GM19452 (cell line): ENCODE results near the gene SLC20A1.

Experiments used
- ATAC-seq: cut with Tn5 transposase; IDR thresholded peaks from one replicate; pipeline ENCODE4 v1.9.1; 2021; ENCODE audit not compliant: unreplicated experiment

SLC20A1 gene

DNA sequence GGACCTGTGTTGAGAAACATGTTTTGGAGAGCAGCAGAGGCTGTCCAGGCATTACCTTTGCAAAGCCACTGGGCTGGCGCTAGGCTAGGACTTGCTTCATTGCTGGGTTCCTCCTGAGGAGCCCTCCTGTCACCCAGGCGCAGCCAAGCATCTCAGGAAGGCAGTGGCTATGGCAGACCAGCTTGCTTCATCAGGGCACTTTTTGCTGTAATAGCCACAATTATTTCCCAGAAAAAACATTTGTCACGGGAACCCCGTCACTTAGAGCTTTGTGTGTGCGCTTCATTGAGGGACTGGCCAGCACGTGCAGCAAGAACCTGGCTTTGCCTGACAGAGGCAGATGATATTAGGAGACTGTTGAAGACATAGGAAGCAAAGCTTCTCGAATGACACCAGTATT is 36.4 kb downstream of the SLC20A1 start:
- ATAC-seq: no peak

DNA sequence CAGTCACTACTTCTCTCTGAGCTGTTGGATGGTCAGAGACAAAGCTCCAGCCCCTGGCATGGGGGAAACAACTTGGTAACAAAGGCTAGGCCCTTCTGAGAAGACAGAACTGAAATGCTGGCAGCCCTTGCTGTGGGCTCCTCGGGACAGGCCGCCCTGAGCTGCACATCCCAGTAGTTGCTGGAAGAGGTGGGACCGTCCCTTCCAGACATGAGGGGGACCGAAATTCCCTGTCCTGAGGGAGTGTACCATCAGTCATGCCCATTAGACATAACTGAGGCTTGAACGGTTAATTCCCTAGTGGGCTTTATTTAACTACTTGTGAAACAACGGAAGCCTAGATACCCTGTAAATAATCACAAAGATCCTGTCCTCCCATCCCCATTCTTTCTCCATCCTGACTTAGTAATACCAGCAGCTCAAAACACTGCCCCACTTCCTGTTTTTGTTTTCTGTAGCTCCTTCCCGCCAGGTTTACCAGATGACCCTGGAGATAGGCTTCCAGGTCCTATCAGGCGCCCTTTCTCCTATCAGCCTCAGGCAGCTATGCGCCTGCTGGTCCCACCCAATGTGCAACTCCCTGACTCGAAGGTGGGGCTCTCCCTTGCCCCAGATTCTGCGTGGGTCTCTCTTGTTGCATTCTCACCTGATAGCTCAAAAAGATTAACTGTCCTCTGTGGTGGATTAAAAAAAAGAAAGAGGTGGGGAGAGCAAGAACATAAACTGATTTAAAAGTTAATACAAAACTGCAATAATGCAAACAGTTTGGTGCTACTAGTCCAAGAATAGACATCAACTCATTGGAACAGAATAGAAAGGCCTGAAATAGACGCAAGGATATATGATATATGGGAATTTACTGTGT is 38.0 kb downstream of the SLC20A1 start:
- no peak for ATAC-seq

DNA sequence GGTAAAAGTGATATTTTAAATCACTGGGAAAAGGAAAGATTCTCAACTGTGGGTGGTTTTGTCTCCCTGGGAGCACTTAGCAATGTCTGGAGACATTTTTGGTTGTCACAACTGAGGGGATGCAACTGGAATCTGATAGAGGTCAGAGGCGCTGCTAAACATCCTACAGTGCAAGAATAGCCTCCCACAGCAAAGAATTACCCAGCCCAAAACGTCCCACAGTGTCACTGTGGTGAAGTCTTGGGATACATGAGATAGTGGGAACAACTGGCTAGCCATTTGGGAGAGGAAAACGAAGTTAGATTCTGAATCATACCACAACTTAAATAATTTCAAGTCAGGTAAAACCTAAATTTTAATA is 38.7 kb downstream of the SLC20A1 start:
- ATAC-seq: no peak

DNA sequence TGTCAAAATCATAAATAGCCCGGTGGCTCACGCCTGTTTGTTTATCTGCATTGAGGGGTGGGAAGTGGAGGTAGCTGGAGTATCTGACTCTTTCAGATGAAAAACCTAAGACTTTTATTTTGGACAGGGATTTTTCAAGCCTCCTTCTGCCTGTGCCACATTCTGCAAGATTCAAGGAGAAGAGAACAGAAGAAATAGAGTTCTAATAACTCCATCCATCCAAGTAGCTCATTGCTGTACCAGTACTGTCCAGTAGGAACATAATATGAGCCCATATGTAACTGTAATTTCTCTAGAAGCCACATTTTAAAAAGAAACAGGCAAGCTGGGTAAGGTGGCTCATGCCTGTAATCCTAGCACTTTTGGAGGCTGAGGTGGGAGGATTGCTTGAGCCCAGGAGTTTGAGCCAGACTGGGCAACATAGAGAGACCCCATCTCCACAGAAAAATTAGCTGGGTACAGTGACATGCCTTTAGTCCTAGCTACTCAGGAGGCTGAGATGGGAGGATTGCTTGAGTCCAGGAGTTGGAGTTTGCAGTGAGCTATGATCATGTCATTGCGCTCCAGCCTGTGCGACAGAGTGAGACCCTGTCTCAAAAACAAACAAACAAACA is 39.6 kb downstream of the SLC20A1 start:
- no peak for ATAC-seq

DNA sequence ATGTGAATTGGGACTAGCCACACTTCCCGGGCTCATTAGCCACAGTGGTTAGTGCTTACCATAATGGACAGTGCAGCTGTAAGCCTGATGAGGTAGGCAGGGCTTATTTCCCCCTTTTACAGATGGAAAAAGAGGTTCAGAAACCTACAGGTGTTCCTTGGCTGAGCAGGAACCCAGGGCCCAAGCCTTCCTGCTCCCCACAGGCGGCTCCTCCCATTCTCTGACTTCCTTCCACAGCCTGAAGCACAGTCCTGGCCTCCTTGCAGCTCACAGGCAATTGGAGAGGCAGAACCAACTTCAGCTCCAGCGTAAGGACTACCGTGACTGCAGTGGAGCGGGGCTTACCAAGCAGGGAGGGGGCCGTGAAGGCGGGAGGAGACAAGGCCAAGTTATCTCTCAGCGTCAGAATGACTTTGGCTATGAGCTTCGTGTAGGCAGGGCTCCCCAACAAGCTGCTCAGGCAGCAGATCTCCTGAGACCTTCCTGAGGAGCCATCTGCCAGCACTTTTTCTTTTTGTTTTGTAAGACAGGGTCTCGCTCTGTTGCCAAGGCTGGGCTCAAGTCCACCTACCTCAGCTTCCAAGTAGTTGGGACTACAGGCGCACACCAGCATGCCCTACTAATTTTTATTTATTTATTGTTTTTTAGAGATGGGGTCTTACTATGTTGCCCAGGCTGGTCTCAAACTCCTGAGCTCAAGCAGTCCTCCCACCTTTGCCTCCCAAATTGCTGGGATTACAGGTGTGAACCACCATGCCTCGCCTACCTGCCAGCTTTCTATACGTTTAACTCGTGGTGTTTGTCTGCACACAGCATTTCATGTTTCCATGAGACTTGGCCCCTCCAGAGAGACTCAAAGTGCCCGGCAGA is 40.8 kb downstream of the SLC20A1 start:
- ATAC-seq: no peak

DNA sequence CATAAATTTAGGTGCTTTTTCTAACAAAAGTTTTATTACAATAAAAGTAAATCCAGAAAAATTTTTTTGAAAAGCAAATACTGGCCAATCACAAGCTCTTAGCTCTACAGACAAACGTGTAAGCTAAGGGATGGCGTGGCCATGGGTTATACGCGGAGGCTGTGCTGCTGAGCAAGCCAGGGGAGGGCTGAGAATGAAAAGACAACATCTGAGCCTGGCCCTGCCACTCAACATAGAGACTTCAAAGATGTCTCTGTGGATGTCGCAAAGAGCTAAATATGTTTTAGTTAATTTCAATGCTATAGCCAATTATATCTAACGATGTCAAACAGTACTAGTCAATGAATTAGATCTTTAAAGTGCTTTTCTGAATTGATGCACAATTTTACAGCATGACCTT is 41.8 kb downstream of the SLC20A1 start:
- ATAC-seq: no peak

DNA sequence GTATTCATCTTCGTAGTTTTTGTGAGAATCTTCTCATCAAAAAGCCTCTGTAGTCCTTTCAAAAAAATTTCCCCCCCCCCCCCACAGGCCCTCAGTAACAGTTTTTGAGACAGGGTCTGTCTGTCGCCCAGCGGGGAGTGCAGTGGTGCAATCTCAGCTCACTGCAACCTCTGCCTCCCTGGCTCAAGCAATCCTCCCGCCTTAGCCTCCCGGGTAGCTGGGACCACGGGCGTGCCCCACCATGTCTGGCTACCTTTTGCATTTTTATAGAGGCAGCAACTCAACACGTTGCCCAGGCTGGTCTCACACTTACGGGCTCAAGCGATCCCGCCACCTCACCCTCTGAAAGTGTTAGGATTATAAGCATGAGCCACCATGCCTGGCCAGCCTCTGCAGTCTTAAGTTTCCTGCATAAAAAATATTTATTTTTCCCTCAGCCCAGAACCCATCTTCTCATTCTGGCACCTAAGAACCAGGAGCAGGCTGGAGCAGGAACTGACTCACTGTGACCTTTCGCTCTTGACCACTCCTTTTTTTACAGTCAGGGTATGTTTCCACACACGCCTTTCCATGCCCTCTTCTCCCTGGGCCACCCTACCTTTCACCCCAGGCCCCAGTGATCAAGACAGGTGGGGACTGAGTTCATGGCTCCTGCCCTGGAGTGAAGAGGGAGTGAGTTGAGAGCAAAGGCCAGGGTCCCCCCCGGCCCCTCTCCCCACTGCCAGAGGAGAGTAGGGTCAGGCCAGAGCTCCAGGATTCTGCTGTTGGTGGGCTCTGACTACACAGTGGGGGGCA is 42.5 kb downstream of the SLC20A1 start:
- no peak for ATAC-seq

DNA sequence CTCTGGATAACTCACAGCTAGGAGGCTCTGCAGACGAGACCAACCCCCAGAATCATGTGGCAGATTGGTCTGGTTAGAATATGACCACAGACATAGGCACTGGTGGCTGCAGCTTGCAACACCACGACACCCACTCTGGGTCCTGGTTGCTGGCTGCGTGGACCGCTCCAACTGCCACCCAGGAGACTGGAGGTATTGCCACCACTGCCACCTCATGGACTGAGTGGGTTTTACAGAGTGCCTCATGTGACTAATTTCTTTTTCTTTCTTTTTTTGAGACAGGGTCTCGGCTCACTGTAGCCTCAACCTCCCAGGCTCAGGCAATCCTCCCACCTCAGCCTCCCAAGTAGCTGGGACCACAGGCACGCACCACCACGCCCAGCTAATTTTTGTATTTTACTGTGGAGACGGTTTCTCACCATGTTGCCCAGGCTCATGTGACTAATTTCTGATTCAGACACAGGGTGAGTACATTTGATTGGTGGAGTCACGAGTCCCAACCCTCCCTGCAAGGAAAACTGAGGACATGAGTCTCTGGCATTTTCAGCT is 45.2 kb downstream of the SLC20A1 start:
- no peak for ATAC-seq

DNA sequence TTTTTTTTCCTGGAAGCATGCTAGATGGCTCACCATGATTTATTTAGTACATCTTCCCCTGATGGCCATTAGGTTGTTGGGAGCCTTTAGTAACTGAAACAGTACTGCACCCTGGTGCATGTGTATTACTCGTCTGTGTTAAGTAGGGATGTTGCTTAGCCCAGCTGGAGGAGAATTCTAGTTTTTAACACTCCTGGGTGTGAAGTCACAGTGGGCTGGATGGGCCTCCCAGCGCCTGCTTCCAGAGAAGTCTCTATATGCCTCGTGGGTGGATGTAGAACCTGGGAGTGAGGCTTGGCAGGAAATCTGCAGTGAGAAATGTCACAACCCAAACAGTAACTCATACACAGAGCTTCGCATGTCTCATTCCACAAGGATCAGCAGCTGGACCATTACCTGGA is 46.1 kb downstream of the SLC20A1 start:
- ATAC-seq: no peak

DNA sequence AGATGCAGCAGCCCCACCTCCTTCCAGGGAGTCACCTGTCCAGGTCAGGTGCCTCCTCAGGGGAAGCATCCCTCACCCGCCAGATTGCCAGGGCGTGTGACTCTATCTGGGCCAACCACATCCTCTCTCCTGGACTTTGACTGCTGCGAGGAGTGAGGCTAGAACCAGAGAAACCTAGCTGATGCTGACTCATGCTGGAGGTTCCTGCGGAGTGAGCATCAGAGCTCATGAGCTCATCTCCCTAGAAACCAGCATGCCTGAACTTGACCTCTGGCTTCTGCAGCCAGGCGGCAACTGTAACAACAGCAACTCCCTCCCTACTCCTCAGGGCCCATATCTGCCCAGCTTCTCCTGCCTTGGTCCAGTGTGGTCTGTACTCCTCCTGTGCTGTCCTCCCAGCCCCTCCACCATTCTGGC is 46.8 kb downstream of the SLC20A1 start:
- ATAC-seq: peak; percentile 90

DNA sequence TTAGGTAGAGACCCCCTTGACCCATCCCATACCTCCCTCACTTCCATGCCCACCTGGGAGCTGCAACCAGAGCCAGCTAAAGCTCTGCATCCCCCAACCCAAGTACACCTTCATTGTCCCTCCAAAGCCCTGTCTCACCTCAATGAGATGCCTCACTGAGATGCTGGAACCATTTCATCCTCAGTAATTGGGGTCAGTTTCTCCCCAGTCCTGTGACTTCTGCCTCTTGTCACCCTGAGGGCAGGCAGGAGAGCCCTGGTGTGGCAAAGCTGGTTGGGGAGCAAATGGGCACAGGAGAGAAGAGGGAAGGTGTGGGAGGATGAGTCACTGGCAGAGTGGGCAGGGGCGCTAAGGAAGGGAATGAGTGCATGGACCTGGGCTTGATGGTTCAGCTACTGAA is 47.2 kb downstream of the SLC20A1 start:
- ATAC-seq: no peak

DNA sequence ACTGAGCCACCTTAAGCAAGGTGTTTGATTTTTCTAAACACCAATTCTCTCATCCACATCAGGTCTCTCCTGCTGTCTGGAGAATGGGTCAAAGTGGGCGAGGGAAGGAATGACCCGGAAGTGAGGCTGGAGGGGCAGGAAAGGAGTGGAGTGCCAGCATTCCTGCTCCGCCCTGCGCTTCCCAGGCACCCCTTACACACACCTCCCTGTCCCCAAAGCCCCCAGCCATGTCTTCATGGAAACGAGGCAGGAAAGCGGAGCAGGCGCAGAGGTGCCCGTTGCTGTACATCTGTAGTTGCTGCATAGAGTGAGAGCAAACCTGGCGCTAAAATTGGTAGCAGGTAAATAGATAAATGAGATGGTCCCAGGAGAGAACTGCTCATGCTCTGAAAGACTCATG is 47.9 kb downstream of the SLC20A1 start:
- no peak for ATAC-seq

DNA sequence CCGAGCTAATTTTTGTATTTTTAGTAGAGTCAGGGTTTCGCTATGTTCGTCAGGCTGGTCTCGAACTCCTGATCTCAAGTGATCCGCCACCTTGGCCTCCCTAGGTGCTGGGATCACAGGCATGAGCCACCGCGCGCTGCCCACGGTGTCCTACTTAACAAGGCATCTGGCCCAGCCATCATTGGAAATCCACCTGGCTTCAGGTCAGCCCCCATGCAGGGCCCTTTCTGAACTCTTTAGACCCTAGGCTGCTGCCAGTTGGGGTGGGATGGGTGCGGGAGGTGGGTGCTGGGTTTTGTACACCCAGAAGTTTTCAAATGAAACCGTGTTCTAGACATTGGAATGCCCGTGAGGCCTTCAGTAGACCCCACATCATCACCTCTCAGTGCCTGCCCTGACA is 48.4 kb downstream of the SLC20A1 start:
- no peak for ATAC-seq

DNA sequence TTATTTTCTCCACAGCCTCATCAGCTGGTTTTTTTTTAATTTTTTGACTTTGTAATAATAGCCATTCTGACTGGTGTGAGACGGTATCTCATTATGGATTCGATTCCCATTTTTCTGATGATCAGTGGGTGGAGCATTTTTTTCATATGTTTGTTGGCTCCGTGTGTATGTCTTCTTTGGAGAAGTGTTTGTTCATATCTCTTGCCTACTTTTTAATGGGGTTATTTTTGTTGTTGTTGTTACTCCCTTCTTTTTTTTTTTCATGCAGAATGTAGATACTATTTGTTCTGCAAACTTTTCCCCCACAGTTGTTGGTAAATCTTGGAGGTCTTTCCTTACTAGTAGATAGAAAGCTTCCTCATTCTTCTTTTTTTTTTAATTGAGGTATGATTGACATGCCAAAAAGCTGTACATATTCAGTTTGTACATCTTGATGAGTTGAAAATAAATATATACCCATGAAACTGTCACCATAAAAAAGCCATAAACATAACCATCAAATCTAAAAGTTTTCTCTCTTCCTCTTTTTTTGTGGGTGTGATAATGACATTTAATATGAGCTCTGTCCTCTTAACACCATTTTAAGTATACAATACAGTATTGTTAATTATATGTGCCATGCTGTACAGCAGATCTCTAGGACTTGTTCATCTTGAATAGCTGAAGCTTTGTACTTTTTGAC is 53.2 kb downstream of the SLC20A1 start:
- ATAC-seq: no peak

DNA sequence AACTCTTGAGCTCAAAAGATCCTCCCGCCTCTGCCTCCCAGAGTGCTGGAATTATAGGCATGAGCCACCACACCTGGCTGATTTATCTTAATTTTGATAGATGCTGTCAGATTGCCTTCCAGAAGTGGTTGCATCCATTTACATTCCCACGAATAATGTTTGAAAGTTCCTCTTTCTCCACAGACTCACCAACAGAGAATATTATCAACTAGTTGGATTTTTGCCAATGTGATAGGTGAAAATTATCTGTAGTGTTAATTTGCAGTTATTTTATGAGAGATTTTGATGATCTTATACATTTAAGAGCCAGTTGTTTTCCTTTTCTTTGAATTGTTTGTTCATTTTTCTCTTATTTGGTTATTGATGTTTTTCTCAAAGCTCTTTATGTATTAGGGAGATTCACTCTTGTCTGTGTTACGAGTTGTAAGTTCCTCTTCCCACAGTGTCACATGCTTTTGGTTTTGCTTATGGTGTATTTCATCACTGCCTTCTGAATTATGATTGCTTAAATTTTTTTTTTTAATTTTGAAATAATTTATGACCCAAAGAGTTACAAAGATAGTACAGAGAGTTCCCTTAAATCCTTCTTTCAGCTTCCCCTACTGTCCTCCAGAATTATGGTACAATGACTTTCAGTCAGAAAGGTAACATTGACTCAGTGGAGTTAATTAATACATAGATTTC is 54.4 kb downstream of the SLC20A1 start:
- ATAC-seq: no peak

DNA sequence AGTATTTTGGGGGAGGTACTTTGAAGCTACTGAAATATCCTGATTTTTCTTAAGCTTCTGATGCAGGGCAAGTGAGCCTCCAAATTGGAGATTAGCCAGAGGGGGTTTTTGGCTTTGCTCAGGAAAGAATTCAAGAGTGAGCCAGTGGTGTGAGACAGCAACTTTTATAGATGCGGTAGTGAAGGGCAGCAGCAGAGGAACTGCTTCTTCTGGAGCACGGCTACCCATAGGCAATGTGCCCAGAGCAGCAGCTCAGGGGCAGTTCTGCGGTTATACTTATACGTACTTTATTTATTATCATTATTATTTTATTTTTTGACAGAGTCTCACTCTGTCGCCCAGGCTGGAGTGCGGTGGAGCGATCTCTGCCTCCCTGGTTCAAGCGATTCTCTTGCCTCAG is 55.3 kb downstream of the SLC20A1 start:
- no peak for ATAC-seq

DNA sequence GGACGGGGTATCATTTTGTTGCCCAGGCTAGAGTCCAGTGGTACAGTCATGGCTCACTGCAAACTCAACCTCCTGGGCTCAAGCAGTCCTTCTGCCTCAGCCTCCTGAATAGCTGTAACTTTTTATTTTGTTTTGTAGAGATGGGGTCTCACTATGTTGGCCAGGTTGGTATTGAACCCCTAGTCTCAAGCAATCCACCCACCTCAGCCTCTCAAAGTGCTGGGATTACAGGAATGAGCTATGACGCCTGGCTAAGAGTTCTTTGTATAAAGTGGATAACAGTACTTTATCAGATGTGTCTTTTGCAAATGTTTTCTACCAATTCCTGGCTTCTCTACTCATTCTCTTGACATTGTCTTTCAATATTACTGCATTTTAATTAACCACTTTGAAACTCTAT is 57.9 kb downstream of the SLC20A1 start:
- no peak for ATAC-seq

DNA sequence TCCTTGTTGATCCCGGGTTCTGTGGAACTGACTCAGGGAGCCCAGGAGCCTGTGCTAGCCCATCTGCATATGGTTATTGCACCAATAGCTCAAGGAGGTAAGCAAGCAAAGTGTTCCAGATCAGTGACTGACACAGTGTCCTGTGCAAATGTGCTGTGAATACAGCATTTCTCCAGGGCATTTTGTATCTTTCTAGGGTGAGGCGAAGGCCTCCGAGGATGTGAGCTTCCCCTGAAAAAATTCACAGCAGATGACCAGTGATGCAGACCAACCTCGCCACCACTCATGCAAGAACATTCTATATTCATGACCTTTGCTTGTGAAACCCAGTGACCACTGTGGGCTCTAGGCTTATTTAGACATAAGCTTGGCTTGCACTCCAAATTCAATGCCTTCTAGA is 59.8 kb downstream of the SLC20A1 start:
- ATAC-seq: no peak

DNA sequence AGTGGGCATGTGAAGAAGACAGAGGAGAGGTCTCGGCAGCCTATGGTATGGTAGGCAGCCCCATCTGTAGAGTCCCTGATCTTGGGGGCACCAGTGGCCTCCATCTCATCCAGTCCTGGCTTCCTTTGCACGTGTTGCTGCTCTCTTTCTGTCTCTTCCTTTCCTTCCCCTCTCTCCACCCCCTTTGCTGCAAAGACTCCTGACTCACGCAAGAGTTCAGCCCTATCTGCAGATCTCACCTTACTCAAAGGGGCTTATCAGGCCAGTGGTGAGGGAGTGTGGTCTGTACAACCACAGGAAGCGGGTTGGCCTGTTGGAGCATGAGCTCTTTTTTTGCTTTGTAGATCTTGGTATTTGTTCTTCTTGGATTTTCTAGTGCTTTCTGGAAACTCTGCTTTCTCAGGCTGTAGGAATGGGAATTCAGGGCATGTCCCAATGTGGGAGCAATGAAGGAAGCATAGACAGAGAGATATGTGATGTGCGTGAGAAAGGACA is 60.5 kb downstream of the SLC20A1 start:
- no peak for ATAC-seq
